MM.1S (cell line): Measurements from ENCODE around the gene EML6.

ENCODE experiments used
- CTCF ChIP-seq: fragments of 300-600 bp; sonication (generic); IDR thresholded peaks from 2 replicates; pipeline ENCODE4 v1.5.1; 2016; ENCODE audit warnings: antibody characterized with exemption, low read length, mixed read lengths
- EZH2 ChIP-seq: fragments of 300-600 bp; sonication (generic); optimal IDR thresholded peaks from 2 replicates; pipeline ENCODE3; 2017; ENCODE audit warnings: low read depth, mild to moderate bottlenecking, antibody characterized with exemption, low read length, mixed read lengths
- EZH2phosphoT487 ChIP-seq: fragments of 300-600 bp; sonication (generic); IDR thresholded peaks from 2 replicates; pipeline ENCODE4 v1.6.1; 2018; ENCODE audit warnings: antibody characterized with exemption, low read length

DNA sequence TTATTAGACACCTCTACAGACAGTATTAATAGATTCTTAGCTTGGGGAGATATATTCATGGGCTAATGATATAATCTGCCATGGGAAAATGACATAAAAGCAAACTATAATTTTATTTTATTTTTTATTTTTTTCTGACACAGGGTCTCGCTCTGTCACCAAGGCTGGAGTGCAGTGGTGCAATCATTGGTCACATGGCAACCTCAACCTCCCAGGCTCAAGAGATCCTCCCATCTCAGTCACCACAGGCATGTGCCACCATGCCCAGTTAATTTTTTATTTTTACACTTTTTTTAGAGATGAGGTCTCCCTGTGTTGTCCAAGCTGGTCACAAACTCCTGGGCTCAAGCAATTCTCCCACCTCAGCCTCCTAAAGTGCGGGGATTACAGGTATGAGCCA, 287.5 kb downstream of the EML6 start:
- TF ChIP-seq CTCF, result no peak
- TF ChIP-seq EZH2, result no peak
- no peak for TF ChIP-seq EZH2phosphoT487
